C1 segment of cervical spinal cord (tissue), 14 donors: Measurements from ENCODE around the gene ALPL.
"Not testable (repeated sequence)": the region's sequence is repeated elsewhere in the genome, so short reads cannot be mapped to it uniquely, and the experiment has no call there.

Experiments
- DNase-seq, 14 donors: peaks; one replicate each; lab custom pipeline; 2025; lab: John Stamatoyannopoulos, UW

ALPL gene

DNA sequence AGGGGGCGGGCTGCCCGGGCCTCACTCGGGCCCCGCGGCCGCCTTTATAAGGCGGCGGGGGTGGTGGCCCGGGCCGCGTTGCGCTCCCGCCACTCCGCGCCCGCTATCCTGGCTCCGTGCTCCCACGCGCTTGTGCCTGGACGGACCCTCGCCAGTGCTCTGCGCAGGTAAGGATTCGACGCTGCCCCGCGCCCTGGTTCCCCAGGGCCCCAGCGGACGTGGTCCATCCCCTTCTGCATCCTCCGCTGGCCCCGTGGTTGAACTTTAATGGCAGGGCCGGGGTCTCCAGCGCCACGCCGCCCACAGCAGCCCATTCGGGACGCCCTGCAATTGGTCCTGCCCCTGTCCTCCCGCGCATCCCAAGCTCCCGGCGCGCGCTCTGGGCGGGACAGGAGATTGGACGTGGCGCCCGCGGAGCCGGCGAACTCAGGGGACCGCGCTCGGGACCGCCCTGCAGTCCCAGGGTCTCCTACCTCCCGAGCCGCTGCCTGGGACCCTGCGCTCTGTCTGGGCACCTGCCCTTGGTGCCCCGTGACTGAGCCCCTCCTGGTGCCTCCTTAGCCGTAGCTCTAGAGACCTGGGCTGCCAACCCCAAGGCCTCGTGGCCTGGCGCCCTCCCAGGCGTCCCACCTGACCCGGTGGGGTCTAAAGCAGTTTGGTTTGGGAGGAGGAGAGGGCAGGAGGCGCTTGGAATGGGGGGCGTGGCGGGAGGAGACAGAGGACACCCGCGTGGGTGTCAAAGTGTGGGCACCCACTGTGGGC lies at the start of gene ALPL:
Gene ALPL (plus strand): TSS at position 73 of the 762 bp plus-strand sequence. CDS start 44,659 bp downstream, outside the sequence.
- DNase-seq, result no peak

DNA sequence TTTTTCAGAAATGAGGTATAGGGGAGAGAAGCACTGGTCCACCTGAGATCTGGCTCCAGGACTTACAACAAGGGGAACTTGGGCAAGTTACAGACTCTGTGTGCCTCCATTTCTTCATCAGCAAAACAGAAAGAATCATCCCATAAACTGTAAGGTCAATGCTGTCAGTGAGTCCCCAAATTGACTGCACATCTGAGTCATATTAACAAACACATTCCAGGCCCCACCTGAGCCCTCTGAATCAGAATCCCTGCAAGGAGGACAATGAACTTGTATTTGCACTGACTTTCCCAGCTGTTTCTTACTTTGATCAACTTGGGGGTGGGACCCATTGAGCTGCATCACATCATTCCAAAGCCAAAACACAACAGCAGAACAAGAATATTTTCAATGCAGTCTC lies 44.1 kb upstream of the ALPL start:
- not testable (repeated sequence) for DNase-seq

DNA sequence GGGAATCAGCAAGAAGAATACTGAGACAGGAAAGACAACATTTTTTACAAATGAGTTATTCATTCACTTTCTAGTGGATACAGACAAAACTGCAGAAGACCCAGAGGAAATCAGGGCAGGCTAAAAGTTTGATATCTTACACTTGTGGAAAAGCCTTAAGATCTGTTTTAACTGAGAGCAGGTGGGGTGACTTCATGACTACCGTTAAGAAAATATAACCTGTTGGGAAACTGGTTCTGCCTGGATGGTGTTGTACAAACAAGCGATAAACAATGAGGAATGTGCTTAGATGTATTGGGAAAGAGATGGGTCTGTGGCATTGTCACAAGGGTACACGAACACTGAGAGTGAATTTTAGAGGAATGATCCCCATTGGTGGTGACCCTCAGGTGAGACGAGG lies 41.3 kb upstream of the ALPL start:
- not testable (repeated sequence) for DNase-seq

DNA sequence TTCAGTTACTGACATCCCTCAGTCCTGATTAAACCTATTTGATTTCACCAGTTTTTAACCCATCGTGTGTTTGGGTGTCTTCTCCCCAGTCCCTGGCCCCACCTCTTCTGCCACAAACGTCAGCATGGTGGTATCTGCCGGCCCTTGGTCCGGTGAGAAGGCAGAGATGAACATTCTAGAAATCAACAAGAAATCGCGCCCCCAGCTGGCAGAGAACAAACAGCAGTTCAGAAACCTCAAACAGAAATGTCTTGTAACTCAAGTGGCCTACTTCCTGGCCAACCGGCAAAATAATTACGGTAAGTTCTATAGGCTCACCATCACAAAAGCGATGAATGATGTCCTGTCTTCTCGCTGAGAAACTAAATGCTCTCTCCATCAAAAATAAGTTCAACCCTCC lies 40.6 kb upstream of the ALPL start:
- DNase-seq, result no peak

DNA sequence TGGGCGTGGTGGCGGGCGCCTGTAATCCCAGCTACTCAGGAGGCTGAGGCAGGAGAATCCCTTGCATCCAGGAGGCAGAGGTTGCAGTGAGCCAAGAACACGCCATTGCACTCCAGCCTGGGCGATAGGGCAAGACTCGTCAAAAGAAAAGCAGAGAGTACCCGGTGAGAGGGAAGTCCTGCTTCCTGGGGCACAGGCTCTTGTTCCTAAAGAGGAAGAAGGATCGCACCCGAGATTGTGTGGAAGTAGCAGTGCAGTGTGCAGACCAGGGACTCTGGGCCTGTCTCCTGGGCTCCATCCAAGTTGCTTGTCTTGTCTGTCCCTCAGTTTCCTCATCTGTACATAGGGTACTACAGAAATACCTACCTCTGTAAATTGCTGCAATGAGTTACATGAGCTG lies 39.6 kb upstream of the ALPL start:
- DNase-seq, result no peak

DNA sequence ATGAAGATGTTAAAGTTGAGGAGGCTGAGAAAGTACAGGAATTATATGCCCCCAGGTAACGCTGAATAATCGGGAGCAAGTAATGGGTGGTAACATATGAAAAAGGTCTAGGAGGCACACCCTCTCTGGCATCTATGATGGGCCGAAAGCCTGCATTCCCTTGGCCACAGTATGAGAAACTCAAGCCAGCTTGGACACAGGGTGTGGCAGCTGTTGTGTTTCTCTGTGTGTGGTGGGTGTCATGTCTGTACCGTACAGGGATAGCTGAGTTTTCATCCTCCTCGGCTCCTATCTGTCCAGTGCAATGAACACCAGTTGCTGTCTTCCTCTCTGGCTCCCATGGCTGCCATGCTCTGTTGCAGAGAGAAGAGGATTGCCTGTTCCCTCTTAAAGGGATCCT lies 36.4 kb upstream of the ALPL start:
- no peak for DNase-seq

DNA sequence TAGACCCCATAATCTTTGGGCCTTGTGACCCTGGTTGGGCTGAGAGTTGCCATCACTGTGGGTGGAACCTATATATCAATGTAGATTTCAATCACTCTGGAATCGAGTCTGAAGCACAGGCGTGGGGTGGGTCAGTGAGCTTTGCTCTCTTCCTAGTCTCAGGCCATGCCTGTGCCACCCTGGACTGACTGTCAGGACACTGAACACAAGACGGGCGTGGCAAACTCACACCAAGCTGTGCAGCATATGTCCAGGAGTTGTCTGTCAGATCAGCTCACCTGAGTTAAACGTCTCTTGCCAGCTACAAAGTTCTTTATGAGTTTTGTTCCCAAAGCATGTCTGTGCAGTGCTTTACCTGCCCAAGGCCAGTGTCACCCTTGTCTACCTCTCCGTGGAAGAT lies 30.9 kb upstream of the ALPL start:
- DNase-seq, result no peak

DNA sequence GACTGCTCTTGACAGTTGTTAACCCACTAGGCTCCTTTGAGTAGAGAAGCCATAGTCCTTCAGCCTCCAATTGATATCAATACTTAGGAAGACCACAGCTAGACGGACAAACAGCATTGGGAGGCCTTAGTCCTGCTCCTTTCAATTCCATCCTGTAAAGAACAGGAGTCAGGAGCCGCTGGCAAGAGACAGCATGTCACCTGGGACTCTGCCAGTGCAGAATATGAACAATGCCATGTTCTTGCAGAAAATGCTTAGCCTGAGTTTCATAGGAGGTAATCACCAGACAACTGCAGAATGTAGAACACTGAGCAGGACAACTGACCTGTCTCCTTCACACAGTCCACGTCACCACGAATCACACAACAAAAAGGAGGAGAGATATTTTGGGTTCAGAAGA lies 25.3 kb upstream of the ALPL start:
- DNase-seq, result peak in 1 of 14 donors; percentile 12

DNA sequence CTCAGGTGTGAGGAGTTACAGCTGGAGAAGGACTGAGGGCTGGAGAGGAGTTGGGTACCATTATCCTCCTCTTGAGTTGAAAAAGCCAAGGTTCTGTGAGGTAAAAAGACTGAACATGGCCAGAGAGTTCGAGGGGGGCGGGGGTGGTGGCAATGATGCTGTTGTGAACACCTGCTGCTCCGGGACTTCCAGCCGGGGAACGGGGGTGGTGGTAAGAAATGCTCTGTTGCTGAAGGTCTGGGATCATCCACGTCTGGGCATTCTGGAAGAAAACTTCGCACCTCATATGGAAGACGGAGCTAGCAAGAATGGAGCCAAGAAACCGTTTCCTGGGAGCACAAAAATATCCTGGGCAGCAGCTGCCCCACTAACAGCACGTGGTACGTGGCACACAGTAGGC lies 20.1 kb upstream of the ALPL start:
- no peak for DNase-seq

DNA sequence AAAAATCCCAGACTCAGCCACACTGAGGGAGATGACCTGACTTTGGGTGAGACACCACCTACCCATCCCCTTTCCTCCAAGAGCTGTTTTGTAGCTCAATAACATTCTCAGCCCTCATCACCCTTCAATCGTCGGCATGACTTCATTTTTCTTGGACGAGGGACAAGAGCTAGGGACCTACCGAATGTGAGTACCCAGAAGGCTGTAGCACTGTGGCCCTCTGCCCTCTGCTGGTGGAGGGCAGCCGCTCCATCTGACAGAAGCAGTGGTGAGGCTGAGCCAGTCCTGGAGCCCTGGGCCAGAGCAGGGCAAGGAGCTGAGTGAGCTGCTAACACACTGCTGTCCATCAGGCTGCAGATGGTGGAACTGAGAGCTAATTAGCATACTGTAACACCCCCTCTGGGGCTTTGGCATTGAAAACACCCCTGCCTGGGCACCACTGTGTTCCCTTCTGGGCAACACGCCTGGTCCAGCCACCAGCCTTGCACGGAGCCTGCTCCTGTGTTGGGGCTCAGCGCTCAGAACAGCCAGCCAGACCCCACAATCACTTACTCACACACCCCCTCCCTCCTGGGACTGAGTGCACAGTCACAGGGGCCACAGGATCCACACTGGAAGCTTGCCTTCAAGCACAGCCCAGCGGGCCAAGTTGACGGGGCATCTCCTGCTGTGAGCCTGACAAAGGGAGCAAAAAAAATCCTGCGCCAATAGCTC lies 18.3 kb upstream of the ALPL start:
- peak in 1 of 14 donors; percentile 12 for DNase-seq

DNA sequence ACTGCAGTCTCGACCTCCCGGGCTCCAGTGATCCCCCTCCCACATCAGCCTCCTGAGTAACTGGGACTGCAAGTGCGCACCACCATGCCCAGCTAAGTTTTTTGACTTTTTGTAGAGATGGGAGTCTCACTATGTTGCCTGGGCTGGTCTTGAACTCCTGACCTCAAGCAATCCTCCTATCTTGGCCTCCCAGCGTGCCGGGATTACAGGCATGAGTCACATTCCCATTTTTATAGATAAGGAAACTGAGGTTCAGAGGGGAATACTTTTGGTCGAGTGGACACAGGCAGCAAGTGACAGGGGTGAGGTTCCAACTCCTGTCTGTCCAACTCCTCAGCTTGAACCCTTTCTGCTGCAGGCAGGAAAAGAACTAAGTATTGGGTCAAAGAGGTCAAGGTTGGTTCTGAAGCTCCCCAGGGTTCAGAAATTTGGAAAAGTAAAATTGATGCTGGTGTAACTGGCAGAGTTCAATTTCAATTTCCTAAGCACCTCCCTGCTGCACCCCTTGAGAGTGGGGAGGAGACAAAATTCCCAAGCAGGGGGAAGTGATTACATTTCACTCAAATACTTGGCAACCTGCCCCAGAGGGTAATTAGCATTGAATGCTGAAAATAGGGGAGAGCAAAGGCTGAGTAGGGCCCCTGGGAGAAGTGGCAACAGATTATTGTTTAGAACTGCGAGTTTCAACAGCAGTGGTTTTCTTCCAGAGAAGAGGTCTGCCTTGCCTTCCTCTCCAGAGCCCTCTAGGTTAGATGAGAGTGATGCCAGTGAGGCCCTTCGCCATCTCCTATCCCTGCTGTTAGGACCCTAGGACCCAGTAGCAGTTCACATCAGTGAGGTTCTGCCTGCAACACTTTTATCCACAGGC lies 17.5 kb upstream of the ALPL start:
- DNase-seq, result no peak

DNA sequence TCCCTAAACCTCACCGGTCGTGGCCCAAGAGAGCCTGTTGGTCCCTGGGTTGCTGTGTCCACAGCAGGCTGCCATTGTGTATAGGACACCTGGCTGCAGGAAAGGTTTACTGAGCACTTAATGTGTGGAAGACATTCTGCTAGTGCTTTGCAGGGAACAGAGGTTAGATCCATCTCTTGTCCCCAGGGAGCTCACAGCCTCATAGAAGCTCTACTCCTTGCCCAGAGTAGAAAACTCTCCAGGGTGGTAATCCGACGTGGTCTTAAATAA lies 16.9 kb upstream of the ALPL start:
- no peak for DNase-seq

DNA sequence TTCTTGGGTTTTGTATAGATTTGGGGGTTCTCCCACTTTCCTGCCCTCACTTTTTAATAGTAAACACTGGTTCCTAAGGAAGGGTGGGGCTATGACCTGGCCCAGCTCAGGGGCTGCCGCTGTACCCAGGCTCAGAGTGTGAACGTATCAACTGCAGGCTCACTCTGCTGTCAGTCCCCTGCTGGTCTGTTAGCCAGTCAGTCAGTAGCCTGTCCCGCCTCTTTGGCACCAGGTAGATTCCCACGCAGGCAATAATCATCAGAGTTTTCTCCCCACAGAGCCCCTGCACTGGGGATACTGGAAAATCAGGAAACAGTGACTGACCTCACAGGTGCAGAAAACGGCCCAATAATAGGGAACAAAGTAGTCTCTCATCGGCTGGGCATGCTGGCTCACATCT lies 15.0 kb upstream of the ALPL start:
- DNase-seq, result no peak

DNA sequence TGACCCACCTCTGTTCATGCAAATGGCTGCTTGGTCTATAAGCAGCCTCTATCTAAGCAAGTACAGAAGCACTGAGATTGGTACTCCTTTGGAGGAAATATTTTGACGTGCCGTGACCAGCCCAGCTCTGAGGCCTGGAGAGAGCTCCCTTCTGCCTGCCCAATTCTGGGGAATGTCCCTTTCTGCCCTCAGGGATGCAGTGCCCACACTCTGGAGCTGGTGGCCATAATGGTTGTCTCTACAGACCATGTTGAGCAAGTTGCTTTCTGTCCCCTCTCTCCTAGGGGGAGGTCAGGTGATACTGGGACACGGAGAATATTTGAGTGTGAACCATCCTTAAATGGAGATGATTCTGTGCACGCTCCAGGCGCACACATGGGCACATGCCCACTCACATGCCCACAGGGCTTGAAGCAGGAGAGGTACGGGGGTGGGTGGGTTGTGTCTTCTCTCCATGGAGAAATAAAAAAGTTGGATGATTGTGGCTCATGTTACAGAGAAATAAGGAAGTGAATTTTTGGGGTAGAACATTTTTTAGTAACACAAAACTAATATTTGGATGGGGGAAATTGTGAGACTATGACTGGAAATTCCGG lies 13.9 kb upstream of the ALPL start:
- no peak for DNase-seq

DNA sequence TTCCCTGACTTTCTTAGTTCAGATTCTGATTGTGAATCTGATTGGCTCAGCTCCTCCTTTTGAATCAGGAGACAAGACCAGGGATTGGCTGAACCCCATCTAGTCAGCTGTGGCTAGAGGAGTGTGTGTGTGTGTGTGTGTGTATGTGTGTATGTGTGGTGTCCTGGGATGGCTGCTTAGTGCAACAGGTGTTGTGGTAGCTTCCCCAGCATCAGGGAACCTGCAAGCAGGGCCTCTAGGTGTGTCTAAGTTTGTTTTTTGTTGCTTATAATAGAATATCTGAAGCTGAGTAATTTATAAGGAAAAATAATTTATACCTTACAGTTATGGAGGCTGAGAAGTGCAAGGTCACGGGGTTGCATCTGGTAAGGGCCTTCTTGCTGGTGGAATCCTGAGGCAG lies 13.2 kb upstream of the ALPL start:
- DNase-seq, result no peak

DNA sequence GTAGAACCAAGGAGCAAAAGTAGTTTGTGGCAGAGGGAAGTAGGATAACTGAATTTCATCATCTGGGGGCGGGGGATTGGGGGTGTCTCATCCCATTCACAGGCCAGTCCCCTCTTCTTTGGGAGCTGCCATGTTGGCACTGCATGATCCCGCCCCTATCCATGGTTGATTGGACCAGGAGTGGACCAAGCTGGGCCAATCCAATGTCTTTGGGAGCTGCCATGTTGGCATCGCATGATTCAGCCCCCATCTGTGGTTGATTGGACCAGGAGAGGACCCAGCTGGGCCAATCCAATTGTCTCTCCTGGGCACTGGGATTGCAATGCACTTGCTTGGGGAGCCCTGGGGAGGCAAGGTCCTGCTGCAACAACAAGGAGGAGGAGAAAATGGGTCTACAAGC lies 12.3 kb upstream of the ALPL start:
- no peak for DNase-seq

DNA sequence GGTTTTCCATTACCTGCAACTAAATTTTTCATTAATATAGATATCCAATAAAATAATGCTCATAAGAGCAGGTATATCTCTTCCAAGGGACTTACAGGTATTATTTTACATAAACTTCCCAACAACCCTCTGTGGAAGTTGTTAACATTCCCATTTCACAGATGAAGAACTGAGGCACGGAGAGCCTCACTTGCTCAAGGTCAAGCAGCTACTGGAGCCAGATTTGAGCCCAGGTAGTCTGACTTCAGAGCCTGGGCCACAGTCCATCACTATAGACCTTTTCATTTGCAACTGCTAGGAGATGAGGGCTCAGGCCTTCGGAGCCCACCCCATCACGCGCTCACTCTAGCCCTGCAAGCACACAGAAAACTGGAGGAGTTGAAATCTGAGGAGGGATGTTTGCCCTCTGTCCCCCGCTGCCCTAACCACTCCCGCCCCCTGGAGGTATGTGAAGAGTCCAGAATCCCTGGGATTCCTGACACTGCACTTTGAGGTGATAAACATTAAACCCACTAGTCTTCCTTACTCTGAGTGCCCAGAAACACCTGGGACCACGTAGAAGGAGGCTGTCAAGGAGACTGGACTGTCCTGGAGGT lies 11.7 kb upstream of the ALPL start:
- no peak for DNase-seq

DNA sequence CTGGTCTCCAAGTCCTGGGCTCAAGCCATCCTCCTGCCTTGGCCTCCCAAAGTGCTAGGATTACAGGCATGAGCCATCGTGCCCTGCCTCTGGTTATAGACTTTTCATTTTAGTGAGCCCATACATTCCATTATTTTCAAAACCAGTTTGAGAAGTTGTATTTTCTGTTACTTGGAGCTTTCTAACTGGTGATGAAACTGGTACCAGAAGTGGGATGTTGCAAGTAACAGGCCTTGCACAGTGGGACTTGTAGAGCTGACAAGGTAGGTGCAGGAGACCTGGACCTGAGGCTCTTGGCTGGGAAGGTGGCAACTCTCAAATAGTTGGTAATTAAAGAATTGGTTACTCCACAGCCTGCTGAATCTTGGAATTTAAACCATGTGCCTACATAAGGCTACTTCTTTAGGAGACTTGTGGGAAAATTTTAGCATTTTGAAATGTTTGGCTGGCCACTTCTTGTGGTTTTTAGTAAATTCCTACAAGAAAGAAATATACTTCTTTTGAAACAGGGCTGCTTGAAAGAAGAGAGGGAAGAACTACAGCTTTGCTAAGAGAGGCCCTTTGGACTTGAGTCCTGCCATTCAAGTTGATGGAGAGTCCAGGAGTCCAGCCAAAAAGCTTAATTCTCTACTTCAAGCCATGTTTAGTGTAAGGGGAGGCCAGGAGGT lies 9.8 kb upstream of the ALPL start:
- DNase-seq, result no peak

DNA sequence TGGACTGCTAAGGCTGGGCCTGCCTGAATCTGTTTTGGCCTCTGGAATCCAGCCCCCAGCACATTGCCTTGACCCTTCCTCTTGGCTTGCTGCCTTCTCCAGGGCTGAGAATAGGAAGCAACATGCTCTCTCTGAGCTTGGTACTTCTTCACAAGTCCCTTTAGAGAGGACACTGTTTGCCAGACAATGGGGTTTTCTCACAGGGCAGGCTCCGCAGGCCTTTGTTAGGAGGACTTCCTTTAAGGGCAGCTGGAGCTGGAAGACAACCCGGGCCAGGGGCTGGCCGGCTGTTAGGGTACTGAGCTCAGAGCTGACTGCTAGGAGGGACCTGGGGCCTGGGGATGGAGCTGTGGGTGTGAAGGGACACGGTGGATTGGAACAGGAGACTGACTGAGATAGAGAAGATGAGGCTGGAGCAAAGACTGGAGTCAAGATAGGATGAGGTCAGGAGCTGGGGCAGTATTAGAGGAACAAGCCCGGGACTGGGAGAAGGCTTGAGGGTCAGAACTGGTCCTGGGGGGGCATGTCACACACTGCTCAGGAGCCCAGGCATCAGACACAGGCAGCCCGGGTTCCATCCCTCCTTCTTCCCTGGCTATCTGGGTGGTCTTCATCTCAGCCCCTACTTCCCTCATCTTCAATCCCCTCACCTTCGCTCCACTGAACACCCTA lies 5.4 kb upstream of the ALPL start:
- peak in 4 of 14 donors; percentile 3 to 39 (median 22) for DNase-seq

DNA sequence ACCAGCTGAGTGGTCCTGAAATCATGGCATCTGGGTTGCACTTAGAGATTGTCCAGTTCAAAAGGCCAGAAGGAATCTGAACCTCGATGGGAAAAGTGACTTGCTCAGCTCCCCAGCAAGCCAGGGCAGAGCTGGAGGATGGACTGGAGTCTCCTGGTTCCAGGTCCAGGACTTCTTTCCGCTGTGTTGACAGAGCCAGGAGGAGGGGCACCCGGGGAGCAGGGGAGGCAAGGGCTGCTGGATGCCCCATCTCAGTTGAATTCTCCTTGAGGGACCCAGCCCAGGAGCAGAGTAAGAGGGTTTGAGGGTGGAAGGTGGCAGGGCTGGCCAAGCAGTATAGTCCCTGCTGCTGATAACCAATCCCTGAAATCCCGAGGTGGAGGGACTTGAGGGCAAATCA lies 2.4 kb upstream of the ALPL start:
- DNase-seq, result no peak
